ENCODE results near the gene RAPGEF4. TPM values are rescaled to one million over a fixed set of nuclear protein-coding genes. Genes with fewer than 3 reads are reported as not detected.

Gene RAPGEF4
- total RNA-seq, 1 donor from 2014 or later, result 12.8 TPM

DNA sequence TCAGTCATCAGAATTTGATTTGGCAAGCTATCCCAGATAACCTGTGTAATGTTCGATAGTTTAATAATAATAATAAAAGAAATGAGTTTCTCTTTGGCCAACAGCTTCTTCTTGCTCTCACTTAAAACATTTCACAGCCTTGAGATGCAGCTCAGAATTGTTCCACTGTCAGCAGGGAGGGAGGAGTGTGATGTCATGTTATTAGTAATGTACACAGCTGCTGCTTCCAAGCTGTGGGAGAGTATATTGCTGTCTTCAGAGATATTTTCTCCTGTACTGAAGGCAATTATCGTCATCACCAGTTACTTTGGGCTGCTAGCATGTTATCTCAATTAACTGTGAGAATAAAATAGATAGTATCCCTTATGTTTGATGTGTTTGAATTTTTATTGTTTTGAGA, 193.1 kb downstream of the RAPGEF4 start:
- ATAC-seq (no peak), DNase-seq (ENCODE audit: low spot score) (no peak)

- ATAC-seq (no peak), DNase-seq (ENCODE audit: low spot score) (no peak)
Observed at GRCh38 chr2:172929644-172930043, 194.0 kb downstream of the RAPGEF4 start.

GRCh38 chr2:172930871-172931255, 195.2 kb downstream of the RAPGEF4 start:
- DNase-seq (ENCODE audit: low spot score), result no peak
- ATAC-seq, result no peak

- DNase-seq (ENCODE audit: low spot score) (no peak), ATAC-seq (peak; percentile 9)
Observed at GRCh38 chr2:172931256-172931894, 195.7 kb downstream of the RAPGEF4 start.

GRCh38 chr2:172931918-172932520, 196.4 kb downstream of the RAPGEF4 start:
- peak; percentile 66 for ATAC-seq
- DNase-seq (ENCODE audit: low spot score), result peak; percentile 66

GRCh38 chr2:172937884-172938712, 202.5 kb downstream of the RAPGEF4 start:
- DNase-seq (ENCODE audit: low spot score) (no peak), ATAC-seq (no peak)

GRCh38 chr2:172938713-172939375, 203.2 kb downstream of the RAPGEF4 start:
- ATAC-seq, result no peak
- no peak for DNase-seq (ENCODE audit: low spot score)

- DNase-seq (ENCODE audit: low spot score) (no peak), ATAC-seq (no peak)
Observed at GRCh38 chr2:172943539-172943938, 207.9 kb downstream of the RAPGEF4 start.

- ATAC-seq (peak; percentile 49), DNase-seq (ENCODE audit: low spot score) (no peak)
Observed at GRCh38 chr2:172944022-172944793, 208.6 kb downstream of the RAPGEF4 start.

DNA sequence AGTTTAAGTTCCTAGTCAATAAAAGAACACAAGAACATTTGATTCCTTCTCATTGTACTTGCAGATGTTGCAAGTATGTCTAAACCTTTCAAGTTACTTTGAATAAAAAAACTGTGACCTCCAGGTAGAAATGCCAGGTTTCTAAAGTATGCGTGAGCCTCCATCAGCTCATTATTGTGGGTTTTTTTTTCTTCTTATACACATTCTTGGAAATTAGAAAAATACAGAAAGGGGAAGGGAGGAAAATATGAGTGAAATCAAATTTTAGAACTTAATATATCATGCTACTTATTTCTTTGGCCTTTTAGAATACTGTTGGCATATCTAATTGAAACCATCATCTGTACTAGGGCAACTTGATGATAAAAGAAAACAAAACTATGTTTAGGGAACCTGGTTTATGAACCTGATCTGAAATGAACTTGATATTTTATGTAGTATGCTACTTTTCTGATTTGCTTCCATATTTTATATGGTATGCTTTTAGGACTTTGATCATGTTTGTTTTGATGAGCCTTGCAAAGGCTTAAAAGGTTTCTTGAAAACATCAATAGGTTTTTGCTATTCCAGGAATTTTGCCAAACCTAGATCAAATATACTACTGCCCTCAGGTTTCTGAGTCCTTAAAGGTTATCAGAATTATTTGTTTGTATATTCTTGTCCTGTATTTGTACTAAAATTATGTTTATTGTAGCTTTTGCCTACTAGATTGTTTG, 209.3 kb downstream of the RAPGEF4 start:
- ATAC-seq, result peak; percentile 45

DNA sequence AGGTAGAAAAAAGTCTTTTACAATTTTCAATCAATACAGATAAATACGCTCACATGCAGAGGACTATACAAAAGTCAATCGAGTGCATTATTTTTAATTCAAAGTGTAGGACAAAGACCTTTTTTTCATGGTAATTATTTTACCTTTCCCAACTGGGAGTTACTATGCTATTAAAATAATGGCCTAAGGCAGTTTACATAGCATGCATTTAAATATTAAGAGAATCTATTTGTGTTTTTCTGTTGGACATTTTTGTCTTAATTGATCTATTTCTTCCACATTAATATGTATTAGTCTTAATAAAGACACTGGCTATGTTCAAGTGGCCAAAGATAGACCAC, 209.8 kb downstream of the RAPGEF4 start:
- DNase-seq (ENCODE audit: low spot score) (no peak), ATAC-seq (no peak)

More for the DNA sequence above, 209.3 kb downstream of the RAPGEF4 start:
- no peak for DNase-seq (ENCODE audit: low spot score)

- no peak for ATAC-seq
- no peak for DNase-seq (ENCODE audit: low spot score)
Observed at GRCh38 chr2:172947461-172948153, 212.0 kb downstream of the RAPGEF4 start.

DNA sequence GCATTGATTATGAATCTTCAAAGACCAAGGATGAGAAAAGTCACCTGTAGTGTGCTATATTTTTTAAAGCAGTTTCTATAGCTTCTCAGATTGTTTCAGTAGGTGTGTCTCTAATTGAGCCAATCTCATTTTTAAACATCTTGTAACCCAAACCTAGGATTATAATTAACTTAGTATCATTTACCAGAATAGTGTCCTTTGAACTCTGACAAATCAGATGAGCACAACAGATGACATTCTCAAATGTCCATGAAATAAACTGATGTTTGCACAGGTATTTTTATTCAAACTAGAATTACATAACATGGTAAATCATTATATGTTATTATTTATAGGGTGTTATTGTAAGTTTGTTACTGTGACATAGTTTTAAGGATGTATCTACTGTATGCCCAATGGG, 213.9 kb downstream of the RAPGEF4 start:
- ATAC-seq, result peak; percentile 85
- DNase-seq (ENCODE audit: low spot score), result no peak

- no peak for ATAC-seq
Observed at GRCh38 chr2:172950565-172950964, 214.9 kb downstream of the RAPGEF4 start.

DNA sequence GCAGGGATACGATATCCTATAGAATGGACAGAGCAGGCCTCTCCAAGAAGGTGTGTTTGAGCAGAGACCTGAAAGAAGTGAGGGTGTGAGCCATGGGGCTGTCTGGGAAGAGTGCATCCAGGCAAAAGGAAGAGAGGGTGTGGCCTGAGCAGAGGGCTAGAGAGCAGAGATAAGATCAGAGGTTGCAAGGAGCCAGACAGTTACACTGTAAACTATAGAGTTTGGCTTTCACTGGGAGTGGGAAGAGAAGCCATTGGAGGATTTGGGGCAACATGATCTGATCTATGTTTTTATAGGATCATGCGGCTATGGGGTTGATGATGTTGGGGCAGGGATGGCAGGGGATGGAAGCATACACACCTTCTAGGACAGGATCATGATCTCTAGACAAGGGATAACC, 215.9 kb downstream of the RAPGEF4 start:
- peak; percentile 61 for ATAC-seq

More at GRCh38 chr2:172950565-172950964, 214.9 kb downstream of the RAPGEF4 start:
- DNase-seq (ENCODE audit: low spot score), result no peak

DNA sequence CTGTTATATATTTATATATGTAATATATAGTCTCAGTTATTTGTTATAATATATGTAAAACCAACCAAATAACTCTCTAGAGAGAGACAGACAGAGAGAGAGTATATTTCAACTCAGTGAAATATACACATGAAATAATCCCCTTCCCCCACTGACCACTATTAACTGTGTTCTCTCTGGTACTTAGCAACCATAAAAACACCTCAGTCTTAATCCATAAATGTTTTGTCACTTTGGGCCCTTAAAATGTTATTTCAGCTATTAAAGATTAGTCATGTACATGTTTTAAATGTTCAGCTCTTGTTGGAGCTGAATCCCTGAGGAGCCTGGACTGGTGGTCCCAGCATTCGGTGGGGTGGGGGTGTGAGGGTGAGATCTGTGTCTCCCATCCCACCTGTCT, 217.8 kb downstream of the RAPGEF4 start:
- ATAC-seq (no peak), DNase-seq (ENCODE audit: low spot score) (no peak)

More for the DNA sequence above, 215.9 kb downstream of the RAPGEF4 start:
- no peak for DNase-seq (ENCODE audit: low spot score)

GRCh38 chr2:172953970-172954852, 218.6 kb downstream of the RAPGEF4 start:
- no peak for DNase-seq (ENCODE audit: low spot score)
- ATAC-seq, result no peak

DNA sequence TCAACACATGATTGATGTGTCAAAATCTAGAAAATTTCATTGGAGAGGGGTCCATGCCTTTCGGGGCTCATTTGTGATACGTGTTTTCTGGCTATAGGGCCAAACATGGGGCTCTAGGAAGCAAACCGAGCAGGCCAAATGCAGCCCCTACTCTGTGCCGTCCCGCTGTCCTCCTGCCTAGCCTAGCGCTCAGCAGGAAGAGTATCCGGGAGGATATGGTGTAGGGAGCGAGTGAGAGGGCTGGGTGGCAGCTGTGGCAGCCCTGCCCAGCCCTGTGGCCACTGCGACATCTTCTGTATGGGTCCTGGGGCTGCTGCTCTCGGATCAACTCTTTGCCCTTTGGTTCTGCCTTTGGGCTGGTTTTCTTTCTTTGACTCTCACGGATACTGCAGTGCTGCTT, 219.9 kb downstream of the RAPGEF4 start:
- DNase-seq (ENCODE audit: low spot score), result no peak
- no peak for ATAC-seq

Measured in left lobe of liver (tissue), 2 donors.